Neural progenitor cell (in vitro differentiated cells): ENCODE data around the gene GPR148.

Source experiments
- CTCF ChIP-seq: fragments of 200-600 bp; sonication (generic); IDR thresholded peaks from 2 replicates; pipeline ENCODE4 v1.5.1; 2017; ENCODE audit warnings: antibody characterized with exemption, mild to moderate bottlenecking
- EZH2 ChIP-seq: fragments of 200-600 bp; sonication (generic); IDR thresholded peaks from 2 replicates; pipeline ENCODE4 v1.6.1; 2017; ENCODE audit warnings: antibody characterized with exemption, mild to moderate bottlenecking, moderate library complexity
- EZH2phosphoT487 ChIP-seq: fragments of 200-600 bp; sonication (generic); IDR thresholded peaks from 2 replicates; pipeline ENCODE4 v1.6.1; 2017; ENCODE audit warnings: antibody characterized with exemption

- TF ChIP-seq CTCF (no peak), EZH2phosphoT487 (no peak), EZH2 (no peak)
Observed at GRCh38 chr2:130728007-130728454, 839 bp upstream of the GPR148 start.
